Sigmoid colon (tissue), 3 donors: ENCODE measurements around the gene NUTF2.

Source experiments
- CTCF ChIP-seq, 4 experiments: fragments of 450-650 bp in 3 of 4; fragments of 200-600 bp in 1 of 4; IDR thresholded peaks; one replicate each; pipeline ENCODE4 v1.5.1; 2016 to 2019; ENCODE audit warnings: antibody characterized with exemption in 4 of 4, mild to moderate bottlenecking in 3 of 4, moderate library complexity in 2 of 4
- POLR2A ChIP-seq, 2 donors: fragments of 450-650 bp; IDR thresholded peaks; one replicate each; pipeline ENCODE4 v1.6.1; 2016; ENCODE audit warnings: antibody characterized with exemption in 2 of 2, mild to moderate bottlenecking in 2 of 2, moderate library complexity in 2 of 2

DNA sequence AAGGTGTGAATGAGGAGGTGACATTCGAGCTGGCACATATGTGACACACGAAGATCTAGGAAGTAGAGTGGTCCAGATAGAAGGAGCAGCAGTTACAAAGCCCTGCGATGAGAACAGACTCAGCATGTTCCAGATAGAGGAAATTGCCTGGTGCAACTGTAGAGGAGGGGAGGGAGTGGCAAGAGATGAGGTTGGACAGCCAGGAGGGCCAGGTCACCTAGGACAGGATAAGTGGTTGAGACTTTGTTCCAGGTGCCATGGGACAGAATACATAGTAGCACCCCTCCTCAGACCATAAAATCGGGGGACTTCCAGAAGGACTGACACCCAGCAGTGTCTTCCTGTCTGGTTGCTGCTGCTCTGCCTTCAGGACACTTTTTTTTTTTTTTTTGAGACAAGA is 11.8 kb downstream of the NUTF2 start:
- no peak for TF ChIP-seq CTCF (IDR thresholded peaks at IDR 0.05)
- no peak for TF ChIP-seq POLR2A (IDR thresholded peaks at IDR 0.05)
